Endodermal cell (in vitro differentiated cells): ENCODE results near the gene SSBP3. TPM values are rescaled to one million over a fixed set of nuclear protein-coding genes. Genes with fewer than 3 reads are reported as not detected.

Experiments used
- DNase-seq: peaks from one replicate; pipeline ENCODE4 v3.0.0-alpha.2; 2017
- H3K27ac ChIP-seq: 2 replicates; pipeline ENCODE4 v1.5.1; 2013; ENCODE audit warnings: mild to moderate bottlenecking, low read depth, low read length, moderate library complexity
- H3K27me3 ChIP-seq: 2 replicates; pipeline ENCODE4 v1.6.1; 2013; ENCODE audit warnings: mild to moderate bottlenecking, low read length, moderate library complexity; ENCODE audit not compliant: insufficient read depth, control insufficient read depth, poor library complexity, severe bottlenecking
- H3K36me3 ChIP-seq: 2 replicates; pipeline ENCODE4 v1.7.0; 2013; ENCODE audit warnings: mild to moderate bottlenecking, low read length, moderate library complexity; ENCODE audit not compliant: control insufficient read depth, insufficient read depth
- H3K4me1 ChIP-seq: one replicate; pipeline ENCODE4 v1.7.0; 2013; ENCODE audit warnings: low read length; ENCODE audit not compliant: control insufficient read depth, insufficient read depth
- H3K4me3 ChIP-seq: 2 replicates; pipeline ENCODE4 v1.5.1; 2013; ENCODE audit warnings: mild to moderate bottlenecking, low read length, moderate library complexity
- H3K9ac ChIP-seq: 2 replicates; pipeline ENCODE4 v1.6.1; 2013; ENCODE audit warnings: mild to moderate bottlenecking, low read length, moderate library complexity; ENCODE audit not compliant: poor library complexity, severe bottlenecking; ENCODE audit errors: extremely low read depth
- H3K9me3 ChIP-seq: 2 replicates; pipeline ENCODE4 v1.6.1; 2013; ENCODE audit warnings: mild to moderate bottlenecking, low read length, moderate library complexity; ENCODE audit not compliant: control insufficient read depth
- H3K27ac Mint-ChIP-seq: 2 replicates; pipeline ENCODE4 v1.8.0; 2020; ENCODE audit warnings: mixed read lengths
- H3K27me3 Mint-ChIP-seq: 2 replicates; pipeline ENCODE4 v1.8.0; 2021; ENCODE audit warnings: mild to moderate bottlenecking, mixed read lengths; ENCODE audit not compliant: insufficient read depth
- H3K36me3 Mint-ChIP-seq: 2 replicates; pipeline ENCODE4 v1.8.0; 2020; ENCODE audit warnings: low read depth, mixed read lengths
- H3K4me1 Mint-ChIP-seq: 2 replicates; pipeline ENCODE4 v1.8.0; 2020; ENCODE audit warnings: mixed read lengths
- H3K4me3 Mint-ChIP-seq: 2 replicates; pipeline ENCODE4 v1.8.0; 2020; ENCODE audit warnings: mild to moderate bottlenecking, moderate library complexity, mixed read lengths
- H3K9me3 Mint-ChIP-seq: 2 replicates; pipeline ENCODE4 v1.8.0; 2020; ENCODE audit warnings: mild to moderate bottlenecking, mixed read lengths
- CTCF ChIP-seq: fragments of 200-600 bp; sonication (generic); conservative IDR thresholded peaks from 2 replicates; pipeline ENCODE4 v1.5.0; 2021; ENCODE audit warnings: antibody characterized with exemption, mild to moderate bottlenecking
- WGBS, 2 experiments: methylation state at CpG; one replicate each; pipeline versions ENCODE4 v1.1.5 to v1.1.7; 2013; ENCODE audit warnings: missing lambda C conversion rate in 2 of 2, mixed read lengths in 1 of 2; ENCODE audit not compliant: insufficient coverage in 1 of 2, insufficient read length in 1 of 2; 5-methylcytosine and 5-hydroxymethylcytosine counted together
- total RNA-seq, 2 donors: library from RNA; stranded (reverse); fragmentation: NEBNext Ultra II Directional in 1 of 2; extraction: Animal tissue kit (Norgen Biotek cat#: 25700) in 1 of 2; gene quantifications; 2 replicates in 1 of 2; 3 replicates in 1 of 2; pipeline ENCODE4 v1.2.1, GENCODE V29; 2021

The SSBP3 gene
- total RNA-seq, 2 donors from 2014 or later = 342 TPM

GRCh38 chr1:54227891-54228310, 178.3 kb downstream of the SSBP3 start:
- H3K27ac ChIP-seq = peak overlapping the region; percentile 26
- H3K4me3 Mint-ChIP-seq = no peak overlapping the region

GRCh38 chr1:54227091-54227602, 179.0 kb downstream of the SSBP3 start:
- Mint-ChIP-seq H3K4me3 (no peak overlapping the region), H3K4me1 (peaks cover 30% of the 10 kb centered on the region)
- 93% methylated on average over 8 of the region's 8 CpGs; no CpG with 5 or more reads in 1 of the 2 experiments for WGBS, 2 experiments

More at GRCh38 chr1:54227891-54228310, 178.3 kb downstream of the SSBP3 start:
- peaks cover 66% of the 10 kb centered on the region for H3K36me3 Mint-ChIP-seq
- H3K4me1 Mint-ChIP-seq = peaks cover 25% of the 10 kb centered on the region
- Histone ChIP-seq H3K9me3 (peaks cover 10% of the 10 kb centered on the region), H3K9ac (no peak overlapping the region), H3K4me1 (no peaks in the 10 kb centered on the region), H3K36me3 (peaks cover 72% of the 10 kb centered on the region), H3K4me3 (no peak overlapping the region), H3K27me3 (no peaks in the 10 kb centered on the region)
- 82 to 86% methylated on average over 17 of the region's 17 CpGs for WGBS, 2 experiments
- H3K9me3 Mint-ChIP-seq = peaks cover 13% of the 10 kb centered on the region
- no peaks in the 10 kb centered on the region for H3K27me3 Mint-ChIP-seq
- TF ChIP-seq CTCF = peak; percentile 39
- peak; percentile 77 for DNase-seq
- peak overlapping the region; percentile 74 for H3K27ac Mint-ChIP-seq

DNA sequence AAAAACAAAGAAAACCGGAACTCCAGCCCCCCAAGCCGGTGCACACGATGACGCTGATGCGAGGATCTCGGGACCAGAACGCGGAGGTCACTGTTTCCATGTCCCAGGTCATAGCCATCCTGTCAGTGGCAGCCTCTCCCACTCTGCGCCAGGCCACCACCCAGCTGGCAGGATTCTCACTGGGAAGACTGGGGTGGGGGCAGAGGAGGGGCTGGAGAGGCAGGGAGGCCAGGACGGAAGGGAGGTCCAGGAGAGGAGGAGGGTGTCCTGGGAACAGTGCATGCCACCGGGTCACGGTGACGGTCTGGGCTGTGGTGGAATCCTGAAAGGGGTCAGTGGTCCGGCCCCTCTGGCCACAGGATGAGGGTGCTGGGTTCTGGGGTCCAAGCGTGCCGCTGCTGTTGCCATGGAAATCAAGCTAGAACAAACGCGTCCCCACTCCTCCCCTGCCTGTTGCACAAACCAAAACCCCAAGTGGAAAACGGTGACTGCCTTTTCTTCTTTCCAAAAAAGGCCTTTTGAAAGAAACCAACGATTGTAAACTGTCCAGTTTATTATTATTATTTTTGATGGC, 180.1 kb downstream of the SSBP3 start:
- Mint-ChIP-seq H3K4me1 (peaks cover 33% of the 10 kb centered on the region), H3K4me3 (no peak overlapping the region), H3K9me3 (no peaks in the 10 kb centered on the region), H3K27ac (no peak overlapping the region), H3K27me3 (no peaks in the 10 kb centered on the region), H3K36me3 (peaks cover 52% of the 10 kb centered on the region)
- H3K36me3 ChIP-seq = peaks cover 63% of the 10 kb centered on the region
- 92 to 95% methylated on average over 15 to 20 of the region's 20 CpGs for WGBS, 2 experiments
- peak overlapping the region; percentile 44 for H3K27ac ChIP-seq
- H3K27me3 ChIP-seq = no peaks in the 10 kb centered on the region
- DNase-seq = peak; percentile 46
- no peaks in the 10 kb centered on the region for H3K9me3 ChIP-seq
- no peak for TF ChIP-seq CTCF
- no peaks in the 10 kb centered on the region for H3K4me1 ChIP-seq
- H3K4me3 ChIP-seq = no peak overlapping the region
- no peak overlapping the region for H3K9ac ChIP-seq

More at GRCh38 chr1:54227091-54227602, 179.0 kb downstream of the SSBP3 start:
- peaks cover 6% of the 10 kb centered on the region for H3K9me3 ChIP-seq
- H3K36me3 ChIP-seq = peaks cover 68% of the 10 kb centered on the region
- H3K4me1 ChIP-seq = no peaks in the 10 kb centered on the region
- peak; percentile 51 for DNase-seq
- peaks cover 60% of the 10 kb centered on the region for H3K36me3 Mint-ChIP-seq
- peak overlapping the region; percentile 8 for H3K27ac ChIP-seq
- TF ChIP-seq CTCF = no peak
- H3K9ac ChIP-seq = no peak overlapping the region
- H3K27me3 Mint-ChIP-seq = no peaks in the 10 kb centered on the region
- H3K4me3 ChIP-seq = no peak overlapping the region
- H3K27me3 ChIP-seq = no peaks in the 10 kb centered on the region
- peaks cover 7% of the 10 kb centered on the region for H3K9me3 Mint-ChIP-seq
- peak overlapping the region; percentile 74 for H3K27ac Mint-ChIP-seq
